CD14-positive monocyte (primary cell): ENCODE data around the gene BCL7B. TPM values are rescaled to one million over a fixed set of nuclear protein-coding genes. Genes with fewer than 3 reads are reported as not detected.
A peak's percentile ranks its signal among the peaks of the same experiment; 100 is the strongest.

Experiments
- DNase-seq, 3 donors: peaks; one replicate each; pipeline ENCODE4 v3.0.0-alpha.2; 2011 to 2022
- H2AFZ ChIP-seq: 2 replicates; pipeline ENCODE4 v1.6.0; 2012; ENCODE audit warnings: mild to moderate bottlenecking, low read depth, low read length, inconsistent platforms; ENCODE audit not compliant: insufficient read depth, poor library complexity, severe bottlenecking
- H3K27ac ChIP-seq, 2 donors: 1 replicate in 1 of 2; 2 replicates in 1 of 2; pipeline ENCODE4 v1.5.1; 2012 to 2013; ENCODE audit warnings: low read length in 2 of 2, control low read depth in 1 of 2, inconsistent platforms in 1 of 2, low read depth in 1 of 2, mild to moderate bottlenecking in 1 of 2
- H3K27me3 ChIP-seq, 2 donors: one replicate each; pipeline versions ENCODE4 v1.6.0 to v1.6.1; 2011 to 2013; ENCODE audit warnings: low read length in 2 of 2; ENCODE audit not compliant: control insufficient read depth in 2 of 2, insufficient read depth in 2 of 2
- H3K36me3 ChIP-seq, 2 donors: replicated peaks in 1 of 2; 1 replicate in 1 of 2; 2 replicates in 1 of 2; pipeline versions ENCODE4 v1.5.1 to v1.6.1; 2012 to 2013; ENCODE audit warnings: low read length in 2 of 2, control low read depth in 1 of 2, inconsistent platforms in 1 of 2, mild to moderate bottlenecking in 1 of 2; ENCODE audit not compliant: insufficient read depth in 2 of 2, control insufficient read depth in 1 of 2
- H3K4me1 ChIP-seq, 2 donors: 1 replicate in 1 of 2; 2 replicates in 1 of 2; pipeline versions ENCODE4 v1.5.1 to v1.6.1; 2012 to 2013; ENCODE audit warnings: low read length in 2 of 2, control low read depth in 1 of 2, inconsistent platforms in 1 of 2, mild to moderate bottlenecking in 1 of 2, moderate library complexity in 1 of 2; ENCODE audit not compliant: insufficient read depth in 2 of 2, control insufficient read depth in 1 of 2
- H3K4me2 ChIP-seq: replicated peaks from 2 replicates; pipeline ENCODE3; 2012; ENCODE audit warnings: low read length, moderate library complexity, mild to moderate bottlenecking; ENCODE audit not compliant: poor library complexity, severe bottlenecking; ENCODE audit errors: extremely low read depth
- H3K4me3 ChIP-seq, 3 experiments: fragments of 200-600 bp in 1 of 3; sonication (generic) in 1 of 3; replicated peaks in 1 of 3; 1 replicate in 2 of 3; 2 replicates in 1 of 3; pipeline ENCODE4 v1.5.1; 2011 to 2013; ENCODE audit warnings: low read length in 3 of 3, mild to moderate bottlenecking in 3 of 3, control low read depth in 2 of 3, low read depth in 2 of 3, inconsistent platforms in 1 of 3, moderate library complexity in 1 of 3
- H3K79me2 ChIP-seq: 2 replicates; pipeline ENCODE4 v1.6.0; 2012; ENCODE audit warnings: mild to moderate bottlenecking, control low read depth, inconsistent platforms, low read length, moderate library complexity; ENCODE audit not compliant: insufficient read depth
- H3K9ac ChIP-seq: 2 replicates; pipeline ENCODE4 v1.6.0; 2017; ENCODE audit warnings: low read length, mild to moderate bottlenecking; ENCODE audit not compliant: insufficient read depth, poor library complexity, severe bottlenecking
- H3K9me3 ChIP-seq, 2 donors: replicated peaks in 1 of 2; 1 replicate in 1 of 2; 2 replicates in 1 of 2; pipeline versions ENCODE4 v1.5.1 to v1.6.1; 2012 to 2013; ENCODE audit warnings: low read length in 2 of 2, control low read depth in 1 of 2; ENCODE audit not compliant: control insufficient read depth in 1 of 2, insufficient read depth in 1 of 2
- H4K20me1 ChIP-seq: 2 replicates; pipeline ENCODE4 v1.6.0; 2012; ENCODE audit warnings: mild to moderate bottlenecking, low read length, control low read depth, moderate library complexity; ENCODE audit not compliant: insufficient read depth
- H3K27ac Mint-ChIP-seq, 7 donors: one replicate each; pipeline ENCODE4 v1.8.0; 2020; ENCODE audit warnings: mild to moderate bottlenecking in 7 of 7, mixed read lengths in 7 of 7, moderate library complexity in 6 of 7, inconsistent platforms in 2 of 7
- H3K27me3 Mint-ChIP-seq, 3 donors: one replicate each; pipeline ENCODE4 v1.8.0; 2021 to 2022; ENCODE audit warnings: low read depth in 3 of 3, mild to moderate bottlenecking in 3 of 3, mixed read lengths in 3 of 3, moderate library complexity in 3 of 3, inconsistent platforms in 1 of 3
- H3K36me3 Mint-ChIP-seq, 2 donors: one replicate each; pipeline ENCODE4 v1.8.0; 2020; ENCODE audit warnings: mixed read lengths in 2 of 2, inconsistent platforms in 1 of 2, mild to moderate bottlenecking in 1 of 2
- H3K4me1 Mint-ChIP-seq: one replicate; pipeline ENCODE4 v1.8.0; 2020; ENCODE audit warnings: mild to moderate bottlenecking, mixed read lengths
- H3K4me3 Mint-ChIP-seq, 2 donors: one replicate each; pipeline ENCODE4 v1.8.0; 2020; ENCODE audit warnings: mild to moderate bottlenecking in 2 of 2, mixed read lengths in 2 of 2, moderate library complexity in 1 of 2
- H3K9me3 Mint-ChIP-seq, 7 donors: one replicate each; pipeline ENCODE4 v1.8.0; 2020 to 2022; ENCODE audit warnings: mixed read lengths in 7 of 7, mild to moderate bottlenecking in 6 of 7, moderate library complexity in 6 of 7, inconsistent platforms in 2 of 7
- CTCF ChIP-seq: fragments of 200-600 bp; IDR thresholded peaks from one replicate; pipeline ENCODE4 v1.8.0; 2022; ENCODE audit warnings: antibody characterized with exemption, mild to moderate bottlenecking
- WGBS: methylation state at CpG from one replicate; pipeline ENCODE4 v1.1.5; 2013; ENCODE audit warnings: missing lambda C conversion rate; ENCODE audit not compliant: insufficient coverage; 5-methylcytosine and 5-hydroxymethylcytosine counted together
- intact Hi-C, 2 donors: fragments of 100-400 bp; cut with micrococcal nuclease; formaldehyde crosslinking; loops; one replicate each; pipeline versions ENCODE4 v1.15.0 to v1.15.1; 2023
- polyA plus RNA-seq, 3 donors: library from polyadenylated mRNA; depleted of rRNA in 1 of 3; unstranded in 2 of 3; stranded (reverse) in 1 of 3; fragments of 300-500 nt in 2 of 3; fragments of >200 nt in 1 of 3; fragmentation: Illumina TruSeq in 2 of 3; gene quantifications; 1 replicate in 2 of 3; 2 replicates in 1 of 3; pipeline ENCODE4 v1.2.3, GENCODE V29; 2012 to 2021

BCL7B gene
- polyA plus RNA-seq, 3 donors: 53.5 to 73.8 (median 68.7) TPM

- Histone ChIP-seq H3K27me3 (no peaks in the 10 kb centered on the region), H3K27ac (no peak overlapping the region), H4K20me1 (peaks cover 22% of the 10 kb centered on the region), H3K9ac (no peak overlapping the region), H3K9me3 (no peaks in the 10 kb centered on the region), H2AFZ (no peak overlapping the region), H3K36me3 (peaks cover 55 to 62% of the 10 kb centered on the region in 2 donors), H3K4me1 (peaks cover 7 to 11% of the 10 kb centered on the region in 2 donors), H3K79me2 (peaks cover 23% of the 10 kb centered on the region), H3K4me2 (no peak overlapping the region), H3K4me3 (no peak overlapping the region)
- Mint-ChIP-seq H3K9me3 (no peaks in the 10 kb centered on the region), H3K36me3 (peaks cover 57 to 70% of the 10 kb centered on the region in 2 donors), H3K4me1 (peaks cover 18% of the 10 kb centered on the region), H3K4me3 (no peak overlapping the region), H3K27ac (no peak overlapping the region), H3K27me3 (peaks cover 0 to 2% (median 1%) of the 10 kb centered on the region in 3 donors)
- TF ChIP-seq CTCF: no peak
- intact Hi-C loops: no loop called here
- WGBS: 97% methylated on average over 21 of the region's 22 CpGs
- DNase-seq: no peak
Observed at GRCh38 chr7:73570521-73570920, 13.0 kb upstream of the BCL7B start.

GRCh38 chr7:73569042-73569608 is 11.6 kb upstream of the BCL7B start:
- no peaks in the 10 kb centered on the region for H3K9me3 Mint-ChIP-seq
- no peak overlapping the region for H3K4me3 Mint-ChIP-seq
- peaks cover 21% of the 10 kb centered on the region for H3K4me1 Mint-ChIP-seq
- peaks cover 16% of the 10 kb centered on the region for H4K20me1 ChIP-seq
- H3K9ac ChIP-seq: no peak overlapping the region
- no peak for DNase-seq
- no peak overlapping the region for H3K27ac ChIP-seq
- peaks cover 11% of the 10 kb centered on the region for H3K79me2 ChIP-seq
- no peak for TF ChIP-seq CTCF
- H3K36me3 Mint-ChIP-seq: peaks cover 47 to 59% of the 10 kb centered on the region in 2 donors
- H3K27me3 ChIP-seq: no peaks in the 10 kb centered on the region
- peaks cover 3% of the 10 kb centered on the region in 3 donors for H3K27me3 Mint-ChIP-seq
- H3K36me3 ChIP-seq: peaks cover 46 to 54% of the 10 kb centered on the region in 2 donors
- H2AFZ ChIP-seq: no peak overlapping the region
- peaks cover 7 to 13% of the 10 kb centered on the region in 2 donors for H3K4me1 ChIP-seq
- whole genome bisulfite sequencing: 92% methylated on average over 4 of the region's 5 CpGs
- intact Hi-C loops: no loop called here
- H3K4me3 ChIP-seq: no peak overlapping the region
- no peak overlapping the region for H3K4me2 ChIP-seq
- peak overlapping the region in 1 of 7 donors; percentile 54 for H3K27ac Mint-ChIP-seq
- no peaks in the 10 kb centered on the region for H3K9me3 ChIP-seq
